NCI-H524 (cell line): Measurements from ENCODE around the gene SFRP2.
A peak's percentile ranks its signal among the peaks of the same experiment; 100 is the strongest.

Experiments used
- DNase-seq, 2 experiments: peaks; one replicate each; lab custom pipeline; 2025; lab: John Stamatoyannopoulos, UW

Gene SFRP2, protein sequence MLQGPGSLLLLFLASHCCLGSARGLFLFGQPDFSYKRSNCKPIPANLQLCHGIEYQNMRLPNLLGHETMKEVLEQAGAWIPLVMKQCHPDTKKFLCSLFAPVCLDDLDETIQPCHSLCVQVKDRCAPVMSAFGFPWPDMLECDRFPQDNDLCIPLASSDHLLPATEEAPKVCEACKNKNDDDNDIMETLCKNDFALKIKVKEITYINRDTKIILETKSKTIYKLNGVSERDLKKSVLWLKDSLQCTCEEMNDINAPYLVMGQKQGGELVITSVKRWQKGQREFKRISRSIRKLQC

GRCh38 chr4:153788413-153789276, at the start of gene SFRP2:
Gene SFRP2 (minus strand): TSS chr4:153789083. CDS start chr4:153788835, 248 bp downstream.
- DNase-seq, result peak in 1 of 2 experiments; percentile 4

GRCh38 chr4:153838564-153838963, 49.7 kb upstream of the SFRP2 start:
- DNase-seq, result no peak

DNA sequence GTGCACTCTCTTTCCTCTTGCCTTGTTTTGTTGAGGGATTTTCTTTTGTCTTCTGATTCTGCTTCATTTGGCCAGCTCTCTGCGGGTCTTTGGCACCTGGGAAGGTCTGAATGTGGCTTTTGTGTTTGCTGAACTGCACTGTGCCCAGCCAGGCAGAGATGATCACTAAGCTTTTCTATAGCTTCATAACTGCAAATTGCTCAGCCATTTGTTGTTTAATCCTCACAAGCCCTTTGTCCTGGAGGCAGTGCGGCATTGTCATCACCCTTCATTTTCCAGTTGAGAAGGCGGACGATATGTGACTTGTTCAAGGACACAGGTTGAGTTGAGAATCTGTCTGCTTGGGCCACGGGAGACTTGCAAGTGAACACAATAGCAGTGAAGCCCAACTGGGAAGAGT, 46.0 kb upstream of the SFRP2 start:
- no peak for DNase-seq

- DNase-seq, result no peak
Measured at GRCh38 chr4:153832720-153833287, 43.9 kb upstream of the SFRP2 start.

DNA sequence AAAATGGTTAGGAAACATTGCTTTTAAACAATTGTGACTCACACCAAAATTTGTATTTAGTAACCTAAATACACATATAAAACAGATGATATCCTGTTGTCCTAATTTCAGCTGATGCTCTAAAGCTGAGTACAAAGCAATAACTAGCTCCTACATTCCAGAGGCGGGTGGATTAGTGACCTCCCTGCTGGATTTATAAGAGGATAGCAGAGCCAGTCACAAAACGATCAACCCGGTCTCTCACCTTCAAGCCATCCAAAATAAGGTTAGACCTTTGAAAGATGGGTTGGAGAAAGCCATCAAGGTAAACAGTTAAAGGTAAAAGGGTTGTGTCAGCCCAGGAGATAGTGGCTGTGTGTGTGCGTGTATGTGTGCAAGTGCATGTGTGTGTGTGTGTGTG, 43.2 kb upstream of the SFRP2 start:
- no peak for DNase-seq

DNA sequence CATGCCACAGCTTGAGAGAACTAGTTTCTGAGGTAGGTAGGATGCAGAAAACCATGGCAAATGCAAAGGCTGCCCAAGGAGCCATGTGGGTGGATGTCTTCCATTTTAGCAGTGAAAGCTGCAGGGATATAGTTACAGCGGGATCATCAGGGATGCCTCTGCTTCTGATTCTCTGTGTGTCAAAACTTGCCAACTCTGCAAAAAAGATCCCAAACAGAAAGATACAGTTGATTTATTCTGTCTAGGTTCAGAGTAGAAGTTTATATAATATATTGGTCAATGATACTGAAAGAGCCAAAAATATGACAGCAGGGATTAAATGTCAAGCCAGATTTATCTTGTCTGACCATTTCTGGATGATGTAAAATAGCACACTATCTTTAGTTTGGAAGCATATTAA, 42.4 kb upstream of the SFRP2 start:
- DNase-seq, result no peak

DNA sequence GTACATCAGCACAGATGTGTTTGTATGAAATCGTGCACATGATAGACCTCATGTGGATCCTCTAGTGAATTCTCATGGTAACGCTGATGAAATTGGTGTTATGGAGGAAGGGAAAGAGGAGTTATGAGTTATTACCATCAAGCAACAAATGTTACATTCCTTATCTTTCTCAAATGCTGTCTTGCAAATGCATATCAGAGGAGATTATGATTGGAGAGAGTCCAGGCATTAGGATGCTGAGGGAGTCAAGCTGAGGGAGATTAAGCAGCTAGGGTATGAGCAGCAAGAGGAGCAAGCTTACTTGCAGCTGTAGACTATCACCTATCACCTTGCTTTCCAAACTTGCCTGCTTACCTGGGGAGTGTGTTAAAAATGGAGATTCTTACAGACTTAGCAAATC, 36.8 kb upstream of the SFRP2 start:
- no peak for DNase-seq

DNA sequence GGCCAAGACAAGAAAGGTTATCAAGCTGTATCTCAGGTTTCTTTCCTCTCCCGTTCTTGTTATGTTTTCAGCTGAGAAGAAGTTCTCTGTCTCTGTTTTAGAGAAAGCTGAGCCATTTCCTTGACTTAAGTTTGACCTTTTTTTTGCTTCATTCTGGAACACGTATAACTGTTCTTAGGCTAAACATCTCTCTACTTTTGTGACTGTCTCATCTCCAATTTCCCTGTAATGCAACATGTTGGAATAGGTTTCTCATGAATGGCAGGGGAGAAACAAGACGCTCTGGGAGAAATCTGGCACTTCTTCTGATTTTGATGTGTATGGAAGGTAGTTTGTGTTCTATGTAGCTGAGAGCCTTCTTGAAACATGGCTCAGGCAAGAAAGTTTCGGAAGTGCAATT, 36.2 kb upstream of the SFRP2 start:
- DNase-seq, result no peak

- no peak for DNase-seq
Measured at GRCh38 chr4:153824501-153824900, 35.6 kb upstream of the SFRP2 start.

DNA sequence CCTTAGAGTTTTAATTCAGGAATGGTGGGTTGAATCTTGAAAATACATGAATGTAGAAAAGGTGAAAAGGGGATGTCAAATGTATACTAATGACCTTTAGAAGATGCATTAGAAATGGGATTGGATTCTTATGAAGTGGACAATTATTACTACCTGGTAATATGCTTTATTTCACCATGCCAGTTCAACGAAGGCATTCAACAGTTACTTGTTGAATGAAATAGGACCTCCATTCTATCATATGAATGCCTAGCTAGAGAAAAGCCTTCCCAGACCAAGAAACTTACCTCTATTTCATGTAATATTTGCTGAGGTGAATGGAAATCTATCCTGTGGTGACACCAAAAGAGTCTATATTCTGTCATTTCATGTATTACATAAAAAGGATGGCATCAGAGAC, 34.6 kb upstream of the SFRP2 start:
- no peak for DNase-seq

DNA sequence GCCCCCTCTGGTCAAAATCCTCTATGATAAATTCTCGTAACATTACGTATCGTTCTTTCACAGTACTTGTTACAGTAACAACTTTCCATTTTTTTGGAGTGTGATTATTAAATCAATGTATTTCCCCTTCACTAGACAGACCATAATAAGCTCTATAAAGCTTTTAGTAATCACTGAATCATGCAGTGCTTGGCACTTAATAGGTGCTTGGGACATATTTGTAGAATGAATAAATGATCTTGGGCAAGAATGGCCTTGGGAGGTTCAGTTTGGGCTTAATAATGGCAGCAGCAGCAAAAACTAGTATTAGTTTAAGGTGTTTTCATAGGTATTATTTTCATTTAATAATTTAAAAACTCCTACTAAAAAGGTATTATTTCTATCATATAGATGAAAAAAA, 33.4 kb upstream of the SFRP2 start:
- DNase-seq, result no peak

DNA sequence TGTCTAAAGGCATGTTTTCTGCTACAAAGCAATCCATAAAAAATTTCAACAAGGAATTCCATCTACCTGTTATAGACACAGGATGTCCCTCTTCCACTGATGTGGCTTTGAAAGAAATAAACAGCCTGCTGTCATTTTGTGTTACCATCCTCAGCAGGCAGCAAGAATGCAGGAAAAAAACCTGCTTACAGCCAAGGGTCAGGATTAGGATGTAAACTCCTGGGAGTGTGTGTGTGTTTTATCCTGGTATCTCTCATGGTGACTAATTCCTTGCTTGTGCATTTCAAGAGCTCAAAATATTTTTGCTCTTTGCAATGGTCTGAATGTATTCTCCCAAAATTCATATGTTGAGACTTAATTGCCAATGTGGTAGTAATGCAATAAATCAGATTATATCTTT, 28.6 kb upstream of the SFRP2 start:
- DNase-seq, result no peak

DNA sequence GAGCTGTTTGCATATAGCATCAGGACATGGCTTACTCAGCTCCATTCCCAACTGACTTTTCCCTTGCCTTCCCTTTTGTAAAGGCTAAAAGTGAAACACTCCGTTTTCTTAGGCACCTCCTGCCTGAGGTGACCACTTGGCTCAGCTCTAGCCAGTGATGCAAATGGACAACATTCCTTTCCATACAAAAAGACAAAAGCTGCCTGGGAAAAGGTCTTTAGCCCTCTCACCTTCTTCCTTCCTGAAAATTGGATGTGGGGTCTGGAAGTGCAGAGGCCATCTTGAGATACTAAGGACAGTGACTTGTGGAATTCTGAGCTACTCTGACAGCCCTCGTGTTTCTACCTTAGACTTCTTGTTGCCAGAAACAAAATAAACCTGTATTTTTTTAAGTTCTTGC, 27.7 kb upstream of the SFRP2 start:
- no peak for DNase-seq

DNA sequence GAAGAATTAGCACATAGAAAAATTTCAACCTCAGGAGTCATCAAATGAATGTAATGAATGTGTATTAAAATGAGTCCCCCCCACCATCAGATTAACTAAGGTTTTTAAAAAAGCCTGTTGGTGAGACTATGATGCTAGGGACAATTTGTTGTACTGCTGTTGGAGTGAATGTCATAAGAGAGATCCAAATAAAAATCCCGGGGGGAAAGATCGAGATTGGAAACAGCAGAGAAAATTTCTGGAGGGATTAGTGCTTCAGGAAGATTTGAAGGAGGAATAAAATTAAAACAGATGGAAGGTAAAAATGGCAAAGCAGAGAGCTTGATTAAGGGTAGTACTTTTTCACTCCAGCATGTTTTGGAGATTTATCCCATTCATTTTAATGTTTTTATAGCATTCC, 25.9 kb upstream of the SFRP2 start:
- DNase-seq, result no peak

DNA sequence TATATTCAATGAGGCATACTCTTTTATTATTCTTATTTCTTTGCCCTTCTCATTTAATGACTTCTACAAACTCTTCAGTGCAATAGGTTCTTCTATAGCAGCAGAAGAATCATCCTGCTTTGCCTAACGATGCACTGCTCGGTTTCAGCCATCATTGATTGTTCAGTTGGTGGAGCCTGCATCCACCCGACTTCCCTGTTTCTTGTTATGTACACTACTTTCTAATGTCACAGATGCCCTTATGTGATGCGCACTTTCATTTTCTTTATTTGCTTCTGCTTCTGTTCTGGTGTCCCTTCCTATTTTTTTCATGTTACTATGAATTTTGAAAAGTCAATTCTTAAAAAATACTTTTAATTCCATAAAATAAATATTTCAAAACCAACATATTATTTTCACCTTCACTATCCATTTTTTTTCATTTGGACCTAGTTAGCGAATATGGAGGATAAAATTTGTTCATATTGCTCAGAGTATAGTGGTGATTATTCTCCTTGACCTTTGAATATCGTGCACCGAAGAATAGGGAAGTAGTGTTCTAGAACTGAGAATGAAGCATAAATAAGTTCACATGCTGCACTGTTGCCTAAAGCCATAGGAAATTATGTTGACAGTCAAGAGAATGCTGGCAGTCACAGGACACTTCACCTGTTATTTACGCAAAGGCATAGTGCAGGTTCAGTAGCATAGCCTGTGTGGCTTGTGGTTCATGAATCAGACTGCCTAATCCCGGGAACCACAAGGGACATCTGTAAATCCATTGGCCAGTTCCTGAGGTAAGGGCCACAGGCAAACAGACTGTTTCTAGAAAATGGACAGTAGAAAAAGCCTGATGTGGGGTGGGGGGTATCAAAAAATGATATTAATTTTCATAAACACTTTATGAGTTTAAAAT, 21.3 kb upstream of the SFRP2 start:
- no peak for DNase-seq

DNA sequence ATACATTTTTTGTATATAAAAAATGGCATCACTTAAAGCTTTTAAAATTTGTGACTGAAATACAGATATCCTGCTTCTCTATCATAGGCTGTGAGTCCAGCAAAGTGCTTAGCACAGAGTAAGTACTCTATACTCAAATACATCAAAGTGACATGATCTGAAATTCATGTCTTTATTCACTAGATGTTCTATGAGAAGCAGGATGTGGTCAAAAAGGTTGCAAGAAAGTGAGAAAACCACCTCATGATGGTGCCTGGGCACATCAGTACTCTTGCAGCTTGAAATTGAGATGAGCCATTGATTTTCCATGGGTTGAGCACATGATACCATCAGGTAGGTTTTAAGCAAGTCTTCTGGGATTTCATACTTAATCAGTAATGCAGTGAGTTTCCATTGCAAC, 20.4 kb upstream of the SFRP2 start:
- DNase-seq, result no peak

- no peak for DNase-seq
Measured at GRCh38 chr4:153808175-153808574, 19.3 kb upstream of the SFRP2 start.

DNA sequence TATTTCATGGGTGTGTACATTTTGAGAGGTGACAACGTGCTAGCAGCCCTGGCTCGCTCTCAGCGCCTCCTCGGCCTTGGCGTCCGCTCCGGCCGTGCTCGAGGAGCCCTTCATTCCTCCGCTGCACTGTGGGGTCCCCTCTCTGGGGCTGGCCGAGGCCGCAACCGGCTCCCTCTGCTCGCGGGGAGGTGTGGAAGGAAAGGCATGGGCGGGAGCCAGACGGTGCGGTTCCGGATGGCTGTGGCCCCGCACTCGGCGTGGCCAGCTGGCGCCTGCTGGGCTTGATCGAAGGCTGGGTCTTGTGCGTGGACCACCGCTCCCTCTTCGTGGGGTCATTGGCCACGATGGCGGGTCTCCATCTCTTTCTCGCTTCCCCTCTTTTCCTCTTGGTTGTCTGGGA, 17.2 kb upstream of the SFRP2 start:
- DNase-seq, result no peak

GRCh38 chr4:153804722-153805121, 15.8 kb upstream of the SFRP2 start:
- DNase-seq, result no peak

GRCh38 chr4:153799694-153800074, 10.8 kb upstream of the SFRP2 start:
- DNase-seq, result no peak

DNA sequence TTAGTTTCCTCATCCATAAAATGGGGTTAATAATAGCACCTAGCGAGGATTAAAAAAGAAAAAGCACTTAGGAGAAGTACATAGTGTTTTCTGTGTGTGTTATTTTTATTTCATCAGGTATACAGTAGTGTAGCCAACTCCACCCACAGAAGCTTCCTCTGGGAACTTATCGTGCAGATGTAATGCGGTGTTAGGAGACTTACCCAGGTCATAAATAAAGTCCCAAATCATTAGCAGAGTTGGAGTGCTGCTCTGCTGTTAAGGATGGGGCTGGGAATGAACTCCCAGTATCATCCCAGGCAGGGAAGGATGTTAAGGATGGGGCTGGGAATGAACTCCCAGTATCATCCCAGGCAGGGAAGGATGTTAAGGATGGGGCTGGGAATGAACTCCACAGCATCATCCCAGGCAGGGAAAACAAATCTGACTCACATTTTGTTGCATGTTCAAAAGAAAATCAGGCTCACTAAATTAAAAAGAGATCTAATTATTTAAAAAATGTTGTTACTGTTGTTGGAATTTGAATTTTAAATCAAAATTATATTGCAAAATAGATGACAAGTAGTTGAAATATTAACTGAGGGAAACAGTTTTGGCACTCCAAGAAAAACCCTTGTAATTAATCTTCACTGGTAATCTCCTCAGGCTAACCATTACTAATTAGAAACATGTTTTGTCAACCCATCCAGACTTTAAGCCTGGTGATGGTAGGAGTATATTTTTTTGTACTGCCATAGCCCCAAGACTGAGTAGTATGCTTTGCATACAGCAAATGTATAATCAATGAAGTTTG, 10.2 kb upstream of the SFRP2 start:
- no peak for DNase-seq
